PC-9 (cell line): ENCODE data around the gene FAM236C. TPM values are rescaled to one million over a fixed set of nuclear protein-coding genes. Genes with fewer than 3 reads are reported as not detected.
"Not testable (repeated sequence)": the region's sequence is repeated elsewhere in the genome, so short reads cannot be mapped to it uniquely, and the experiment has no call there.

Source experiments
- Bru-seq: library from RNA; stranded (reverse); fragments of 400-500 nt; gene quantifications from one replicate; lab custom pipeline; 2021; lab: Mats Ljungman, UMichigan
- BruChase-seq, 2 experiments: library from RNA; stranded (reverse); fragments of 400-500 nt; gene quantifications; one replicate each; lab custom pipeline; 2021; lab: Mats Ljungman, UMichigan
- BruUV-seq: library from RNA; stranded (reverse); fragments of 400-500 nt; replicated peaks from 2 replicates; lab custom pipeline; 2021; lab: Mats Ljungman, UMichigan
- CTCF ChIA-PET: fragments of 300-600 bp; sonication (Branson Sonifier 250); formaldehyde crosslinking; loops from one replicate; lab custom pipeline; 2022; ENCODE audit warnings: antibody characterized with exemption; lab: Charles Lee
- POLR2A ChIA-PET: fragments of 300-600 bp; sonication (Branson Sonifier 250); formaldehyde crosslinking; loops from one replicate; lab custom pipeline; 2022; ENCODE audit warnings: antibody characterized with exemption; ENCODE audit not compliant: unreplicated experiment; lab: Charles Lee
- DNase-seq, 2 experiments: peaks; one replicate each; pipeline versions ENCODE4 v3.0.0 to v3.0.0-alpha.2; 2015 to 2022; ENCODE audit warnings: mixed read lengths in 1 of 2
- H2AFZ ChIP-seq: fragments of 200-600 bp; sonication (generic); 2 replicates; pipeline ENCODE4 v1.8.1; 2017; ENCODE audit warnings: antibody characterized with exemption
- H3F3A ChIP-seq: fragments of 200-600 bp; sonication (generic); 2 replicates; pipeline ENCODE4 v1.8.1; 2017; ENCODE audit warnings: antibody characterized with exemption, mild to moderate bottlenecking, low read depth; ENCODE audit not compliant: insufficient read depth
- H3K27ac ChIP-seq: fragments of 200-600 bp; sonication (generic); 2 replicates; pipeline ENCODE4 v1.6.1; 2016; ENCODE audit warnings: mixed run types
- H3K27me3 ChIP-seq: fragments of 200-600 bp; sonication (generic); 2 replicates; pipeline ENCODE4 v1.6.1; 2016; ENCODE audit warnings: low read depth, mixed run types; ENCODE audit not compliant: insufficient read depth
- H3K36me3 ChIP-seq: fragments of 200-600 bp; sonication (generic); 2 replicates; pipeline ENCODE4 v1.6.1; 2016; ENCODE audit warnings: low read depth, mixed run types
- H3K4me1 ChIP-seq: fragments of 200-600 bp; sonication (generic); replicated peaks from 2 replicates; pipeline ENCODE4 v1.6.1; 2016; ENCODE audit warnings: mixed run types; ENCODE audit not compliant: insufficient read depth
- H3K4me2 ChIP-seq: fragments of 200-600 bp; sonication (generic); 2 replicates; pipeline ENCODE4 v1.6.1; 2017; ENCODE audit warnings: mixed run types
- H3K4me3 ChIP-seq: fragments of 200-600 bp; sonication (generic); 2 replicates; pipeline ENCODE4 v1.6.1; 2016; ENCODE audit warnings: mixed run types
- H3K79me2 ChIP-seq: fragments of 200-600 bp; sonication (generic); 2 replicates; pipeline ENCODE4 v1.6.1; 2017; ENCODE audit warnings: low read depth, mixed run types
- H3K9me2 ChIP-seq: fragments of 200-600 bp; sonication (generic); 2 replicates; pipeline ENCODE4 v1.8.1; 2017; ENCODE audit warnings: mild to moderate bottlenecking; ENCODE audit not compliant: insufficient read depth
- H3K9me3 ChIP-seq: fragments of 200-600 bp; sonication (generic); 2 replicates; pipeline ENCODE4 v1.8.1; 2016; ENCODE audit warnings: low read depth; ENCODE audit not compliant: insufficient read depth
- H4K20me1 ChIP-seq: fragments of 200-600 bp; sonication (generic); 2 replicates; pipeline ENCODE4 v1.8.1; 2017; ENCODE audit not compliant: insufficient read depth
- intact Hi-C: fragments of 100-400 bp; cut with micrococcal nuclease; formaldehyde crosslinking; loops from one replicate; pipeline ENCODE4 v1.10.0; 2022; ENCODE audit not compliant: unreplicated experiment
- long read RNA-seq: library from polyadenylated mRNA; stranded (forward); transcript quantifications from one replicate; pipeline ENCODE4 v2.0.0, GENCODE V29; 2022
- total RNA-seq: library from RNA; stranded (reverse); gene quantifications from 2 replicates; pipeline ENCODE4 v1.2.3, GENCODE V29; 2021

The FAM236C gene
- total RNA-seq: not detected in 2 replicates
- not detected for Bru-seq, nascent RNA
- not detected for BruChase-seq, experiment 1, labeled RNA remaining after a 2-hour chase
- BruChase-seq, experiment 2, labeled RNA remaining after a 6-hour chase: not detected
- long read RNA-seq: 0 reads

GRCh38 chrX:72912315-72912714 lies at the start of gene FAM236C:
Gene FAM236C, plus strand, starts transcription at chrX:72912615. Its CDS starts 100 bp downstream, at chrX:72912715.
- DNase-seq, H2AFZ ChIP-seq, H3F3A ChIP-seq, POLR2A ChIA-PET, BruUV-seq, H3K4me1 ChIP-seq, H3K36me3 ChIP-seq, H3K27ac ChIP-seq, intact Hi-C loops, H3K27me3 ChIP-seq, H3K9me3 ChIP-seq, CTCF ChIA-PET, H3K4me2 ChIP-seq, H3K79me2 ChIP-seq, H3K4me3 ChIP-seq, H4K20me1 ChIP-seq, H3K9me2 ChIP-seq: not testable (repeated sequence)

GRCh38 chrX:72882898-72883297 lies 29.5 kb upstream of the FAM236C start:
- BruUV-seq, H3K27me3 ChIP-seq, DNase-seq, H3K36me3 ChIP-seq, H3K9me2 ChIP-seq, H3K9me3 ChIP-seq, H3K4me2 ChIP-seq, H4K20me1 ChIP-seq, H3K4me3 ChIP-seq, H2AFZ ChIP-seq, CTCF ChIA-PET, POLR2A ChIA-PET, H3K79me2 ChIP-seq, intact Hi-C loops, H3K4me1 ChIP-seq, H3K27ac ChIP-seq, H3F3A ChIP-seq: not testable (repeated sequence)

- H3K9me2 ChIP-seq, BruUV-seq, DNase-seq, H3K27me3 ChIP-seq, H3K4me2 ChIP-seq, POLR2A ChIA-PET, H3K36me3 ChIP-seq, H4K20me1 ChIP-seq, H2AFZ ChIP-seq, CTCF ChIA-PET, H3K4me3 ChIP-seq, H3K9me3 ChIP-seq, H3K4me1 ChIP-seq, H3K27ac ChIP-seq, intact Hi-C loops, H3F3A ChIP-seq, H3K79me2 ChIP-seq: not testable (repeated sequence)
Observed at GRCh38 chrX:72889740-72890139, 22.7 kb upstream of the FAM236C start.

DNA sequence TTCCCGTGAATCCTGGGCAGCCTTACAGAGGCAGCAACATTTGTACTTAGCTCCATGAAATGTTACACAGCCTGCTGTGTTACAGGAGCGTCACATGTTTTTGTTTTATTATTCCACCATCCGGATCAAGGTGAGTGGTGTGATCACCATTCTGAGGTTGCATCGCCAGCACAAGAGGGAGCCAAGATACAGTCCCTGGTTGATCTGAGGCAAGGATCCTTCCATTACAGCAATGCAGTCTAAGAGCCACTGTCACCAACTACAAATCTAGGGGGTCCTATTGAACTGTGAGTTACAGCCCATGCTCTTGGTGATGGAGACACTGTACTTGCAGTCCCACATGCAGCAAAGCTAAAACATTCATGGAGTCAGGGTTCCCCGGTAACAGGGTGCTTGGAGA lies 3.7 kb downstream of the FAM236C start:
- CTCF ChIA-PET, H2AFZ ChIP-seq, BruUV-seq, H3K36me3 ChIP-seq, H3F3A ChIP-seq, H3K4me1 ChIP-seq, H4K20me1 ChIP-seq, H3K27me3 ChIP-seq, H3K79me2 ChIP-seq, H3K4me2 ChIP-seq, H3K9me2 ChIP-seq, POLR2A ChIA-PET, H3K9me3 ChIP-seq, H3K4me3 ChIP-seq, DNase-seq, intact Hi-C loops, H3K27ac ChIP-seq: not testable (repeated sequence)

DNA sequence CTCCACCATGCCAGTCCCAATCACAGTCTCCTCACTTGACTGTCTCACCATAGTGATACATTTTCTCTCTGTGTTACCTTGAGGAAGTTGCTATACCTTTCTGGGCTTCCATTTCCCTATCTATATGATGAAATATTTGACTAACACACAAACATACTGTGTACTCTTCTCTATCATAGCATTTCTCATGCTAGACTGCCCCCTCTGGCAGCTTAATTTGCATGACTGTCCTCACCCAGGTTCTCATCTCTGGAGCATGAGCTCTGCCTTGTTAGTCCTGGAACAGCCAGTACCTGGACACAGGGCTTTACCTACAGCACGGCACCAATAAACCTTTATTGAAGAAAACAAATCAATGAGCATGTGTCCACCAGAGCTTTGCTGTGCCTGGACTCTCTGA lies 19.9 kb downstream of the FAM236C start:
- POLR2A ChIA-PET, H3K4me2 ChIP-seq, H3K27ac ChIP-seq, H3K9me2 ChIP-seq, CTCF ChIA-PET, H3F3A ChIP-seq, H3K27me3 ChIP-seq, H2AFZ ChIP-seq, intact Hi-C loops, DNase-seq, H3K4me3 ChIP-seq, H3K79me2 ChIP-seq, H3K4me1 ChIP-seq, H3K36me3 ChIP-seq, BruUV-seq, H4K20me1 ChIP-seq, H3K9me3 ChIP-seq: not testable (repeated sequence)

DNA sequence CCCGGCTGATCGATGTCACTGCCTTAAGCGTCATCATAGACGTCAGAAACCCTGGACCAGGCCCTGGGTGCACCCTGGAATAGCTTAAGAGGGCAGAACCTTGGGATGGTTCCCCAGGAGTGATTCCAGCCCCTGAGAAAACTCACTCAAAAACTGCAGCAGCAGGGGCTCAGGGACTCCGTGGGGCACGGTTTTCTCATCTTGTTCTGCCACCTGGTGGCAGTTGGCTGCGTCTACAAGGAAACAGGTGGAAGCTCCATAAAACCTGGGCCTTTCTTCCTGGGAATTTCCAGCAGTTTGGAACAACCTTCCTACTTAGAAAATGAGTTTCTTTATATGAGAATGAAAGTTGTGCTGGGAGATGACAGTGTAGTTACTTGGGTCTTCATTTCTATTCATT lies 24.0 kb downstream of the FAM236C start:
- H3K9me3 ChIP-seq, BruUV-seq, H3K27ac ChIP-seq, POLR2A ChIA-PET, CTCF ChIA-PET, H3K79me2 ChIP-seq, H2AFZ ChIP-seq, H3K4me3 ChIP-seq, H4K20me1 ChIP-seq, H3K36me3 ChIP-seq, H3K4me2 ChIP-seq, H3F3A ChIP-seq, DNase-seq, H3K9me2 ChIP-seq, H3K4me1 ChIP-seq, H3K27me3 ChIP-seq, intact Hi-C loops: not testable (repeated sequence)

DNA sequence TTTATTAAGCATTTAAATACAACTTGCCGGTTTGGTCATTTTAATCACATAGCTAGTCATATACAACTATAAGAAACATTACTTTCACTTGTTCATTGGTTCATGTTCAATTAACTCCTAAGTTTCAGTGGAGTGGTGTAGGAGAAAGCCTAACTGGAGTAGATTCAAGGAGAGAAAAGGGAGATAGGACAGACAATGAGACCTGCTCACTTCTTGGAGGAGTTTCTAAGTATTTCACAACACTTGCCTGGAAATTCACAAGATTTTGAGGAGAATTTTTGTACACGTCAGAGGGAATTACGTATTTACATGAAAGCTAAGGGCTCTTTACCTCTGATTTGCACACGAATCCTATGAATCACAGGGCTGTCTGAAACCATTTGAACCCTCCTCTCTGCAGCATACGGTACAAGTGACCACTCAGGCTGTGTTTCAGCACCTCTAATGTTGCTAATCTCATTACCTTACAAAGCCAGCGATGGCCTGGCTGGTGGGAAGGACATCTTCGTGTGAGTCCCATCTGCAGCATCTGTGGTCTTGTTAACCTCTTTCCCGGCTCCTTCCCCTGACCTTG lies 24.6 kb downstream of the FAM236C start:
- H3F3A ChIP-seq, H3K27ac ChIP-seq, H3K4me3 ChIP-seq, DNase-seq, H3K4me2 ChIP-seq, H3K9me2 ChIP-seq, H3K9me3 ChIP-seq, H3K27me3 ChIP-seq, H4K20me1 ChIP-seq, H3K4me1 ChIP-seq, H3K79me2 ChIP-seq, POLR2A ChIA-PET, CTCF ChIA-PET, H3K36me3 ChIP-seq, intact Hi-C loops, H2AFZ ChIP-seq, BruUV-seq: not testable (repeated sequence)
